ENCODE measurements around the gene ERN2. TPM values are rescaled to one million over a fixed set of nuclear protein-coding genes. Genes with fewer than 3 reads are reported as not detected.

Gene ERN2
- total RNA-seq, 4 donors from 2014 or later, result 70.1 to 149 (median 92.3) TPM

DNA sequence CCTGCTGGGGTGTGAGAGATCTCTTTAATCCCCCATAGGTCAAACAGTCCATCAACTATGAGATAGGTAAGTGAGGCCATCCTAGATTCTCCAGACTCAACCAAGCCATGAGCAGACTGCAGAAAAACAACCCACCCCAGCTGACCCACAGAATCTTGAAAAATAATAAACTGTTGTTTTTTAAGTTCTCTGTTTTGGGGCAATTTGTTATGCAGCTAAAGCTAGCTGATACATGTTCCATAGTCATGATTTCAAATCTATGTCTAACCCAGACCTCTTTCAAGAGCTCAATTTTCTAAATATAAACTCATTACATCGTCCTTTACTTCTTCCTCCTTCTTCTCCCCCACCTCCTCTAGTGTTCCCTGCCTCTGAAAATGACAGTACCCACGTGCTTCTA is 10.1 kb downstream of the ERN2 start:
- H3K4me3 ChIP-seq, result no peak overlapping the region
- TF ChIP-seq POLR2A (IDR thresholded peaks at IDR 0.05) (no peak), CTCF (IDR thresholded peaks at IDR 0.05) (no peak)
- H3K27me3 ChIP-seq, result no peaks in the 10 kb centered on the region
- no peak overlapping the region for H3K27ac ChIP-seq
- DNase-seq, result no peak
- H3K4me1 ChIP-seq, result peaks cover 0 to 8% (median 2%) of the 10 kb centered on the region in 4 donors
- no peaks in the 10 kb centered on the region for H3K9me3 ChIP-seq
- H3K36me3 ChIP-seq, result peaks cover 0 to 7% (median 0%) of the 10 kb centered on the region in 3 donors

GRCh38 chr16:23701045-23701444 is 12.0 kb downstream of the ERN2 start:
- Histone ChIP-seq H3K4me3 (no peak overlapping the region), H3K36me3 (peaks cover 0 to 11% (median 0%) of the 10 kb centered on the region in 3 donors), H3K9me3 (no peaks in the 10 kb centered on the region), H3K27ac (no peak overlapping the region), H3K4me1 (peaks cover 0 to 8% (median 2%) of the 10 kb centered on the region in 4 donors), H3K27me3 (no peaks in the 10 kb centered on the region)
- DNase-seq, result no peak
- TF ChIP-seq POLR2A (IDR thresholded peaks at IDR 0.05) (no peak), CTCF (IDR thresholded peaks at IDR 0.05) (no peak)

DNA sequence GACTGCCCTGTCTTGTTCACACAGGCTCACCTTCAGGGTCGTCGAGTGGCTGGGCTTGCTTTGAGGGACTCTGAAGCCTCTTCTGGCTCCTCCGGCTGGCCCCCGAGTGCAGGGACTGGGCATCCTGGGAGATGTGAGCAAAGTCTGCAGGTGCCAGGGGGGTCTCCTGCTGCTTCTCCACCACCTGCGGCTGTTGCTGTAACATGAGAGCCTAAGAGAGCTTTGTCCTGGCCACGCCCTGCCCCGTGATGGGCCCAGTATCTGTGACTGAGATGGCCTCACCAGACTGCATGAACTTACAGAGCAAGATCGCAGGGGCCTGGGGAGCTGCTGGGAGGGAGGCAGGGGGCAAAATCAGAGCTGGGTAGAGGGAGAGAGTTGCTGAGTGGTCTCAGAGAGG is 12.5 kb downstream of the ERN2 start:
- DNase-seq, result peak in 1 of 3 donors; percentile 57
- Histone ChIP-seq H3K27me3 (no peaks in the 10 kb centered on the region), H3K27ac (no peak overlapping the region), H3K36me3 (peaks cover 0 to 11% (median 0%) of the 10 kb centered on the region in 3 donors), H3K4me3 (no peak overlapping the region), H3K9me3 (no peaks in the 10 kb centered on the region), H3K4me1 (peaks cover 0 to 8% (median 2%) of the 10 kb centered on the region in 4 donors)
- TF ChIP-seq CTCF (IDR thresholded peaks at IDR 0.05) (no peak), POLR2A (IDR thresholded peaks at IDR 0.05) (no peak)

DNA sequence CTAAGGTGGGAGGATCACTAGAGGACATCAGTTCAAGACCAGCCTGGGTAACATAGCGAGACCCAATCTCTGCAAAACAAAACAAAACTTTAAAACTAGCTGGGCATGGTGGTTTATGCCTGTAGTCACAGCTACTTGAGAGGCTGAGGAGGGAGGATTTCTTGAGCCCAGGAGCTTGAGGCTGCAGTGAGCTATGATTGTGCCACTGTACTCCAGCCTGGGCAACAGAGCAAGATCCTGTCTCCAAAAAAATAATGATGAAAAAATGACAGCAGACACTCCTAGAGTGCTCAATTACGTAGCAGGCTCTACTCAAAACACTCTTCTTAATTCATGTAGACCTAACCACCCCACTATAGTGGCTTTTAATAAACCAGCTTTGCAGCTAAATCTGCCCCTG is 12.9 kb downstream of the ERN2 start:
- DNase-seq, result no peak
- H3K27me3 ChIP-seq, result no peaks in the 10 kb centered on the region
- peaks cover 0 to 8% (median 2%) of the 10 kb centered on the region in 4 donors for H3K4me1 ChIP-seq
- TF ChIP-seq POLR2A (IDR thresholded peaks at IDR 0.05) (no peak), CTCF (IDR thresholded peaks at IDR 0.05) (no peak)
- H3K36me3 ChIP-seq, result peaks cover 0 to 11% (median 0%) of the 10 kb centered on the region in 3 donors
- no peak overlapping the region for H3K27ac ChIP-seq
- H3K4me3 ChIP-seq, result no peak overlapping the region
- no peaks in the 10 kb centered on the region for H3K9me3 ChIP-seq

- peak overlapping the region in 3 of 4 donors; percentile 74 to 81 (median 77) for H3K27ac ChIP-seq
Observed at GRCh38 chr16:23699100-23699499, 13.9 kb downstream of the ERN2 start.

More at GRCh38 chr16:23699100-23699499, 13.9 kb downstream of the ERN2 start:
- Histone ChIP-seq H3K4me3 (no peak overlapping the region), H3K9me3 (no peaks in the 10 kb centered on the region), H3K4me1 (peaks cover 0 to 8% (median 2%) of the 10 kb centered on the region in 4 donors), H3K36me3 (peaks cover 0 to 5% (median 0%) of the 10 kb centered on the region in 3 donors), H3K27me3 (no peaks in the 10 kb centered on the region)
- DNase-seq, result peak; percentile 45 to 85 (median 77)
- TF ChIP-seq POLR2A (IDR thresholded peaks at IDR 0.05), result peak in 1 of 2 donors; percentile 14
- TF ChIP-seq CTCF (IDR thresholded peaks at IDR 0.05), result no peak

Measured in Peyer's patch (tissue), 4 donors.